ENCODE measurements around the gene EPHB3. TPM values are rescaled to one million over a fixed set of nuclear protein-coding genes. Genes with fewer than 3 reads are reported as not detected.
A peak's percentile ranks its signal among the peaks of the same experiment; 100 is the strongest.

The EPHB3 gene
- total RNA-seq, 1 donor from 2014 or later: 17.2 TPM

DNA sequence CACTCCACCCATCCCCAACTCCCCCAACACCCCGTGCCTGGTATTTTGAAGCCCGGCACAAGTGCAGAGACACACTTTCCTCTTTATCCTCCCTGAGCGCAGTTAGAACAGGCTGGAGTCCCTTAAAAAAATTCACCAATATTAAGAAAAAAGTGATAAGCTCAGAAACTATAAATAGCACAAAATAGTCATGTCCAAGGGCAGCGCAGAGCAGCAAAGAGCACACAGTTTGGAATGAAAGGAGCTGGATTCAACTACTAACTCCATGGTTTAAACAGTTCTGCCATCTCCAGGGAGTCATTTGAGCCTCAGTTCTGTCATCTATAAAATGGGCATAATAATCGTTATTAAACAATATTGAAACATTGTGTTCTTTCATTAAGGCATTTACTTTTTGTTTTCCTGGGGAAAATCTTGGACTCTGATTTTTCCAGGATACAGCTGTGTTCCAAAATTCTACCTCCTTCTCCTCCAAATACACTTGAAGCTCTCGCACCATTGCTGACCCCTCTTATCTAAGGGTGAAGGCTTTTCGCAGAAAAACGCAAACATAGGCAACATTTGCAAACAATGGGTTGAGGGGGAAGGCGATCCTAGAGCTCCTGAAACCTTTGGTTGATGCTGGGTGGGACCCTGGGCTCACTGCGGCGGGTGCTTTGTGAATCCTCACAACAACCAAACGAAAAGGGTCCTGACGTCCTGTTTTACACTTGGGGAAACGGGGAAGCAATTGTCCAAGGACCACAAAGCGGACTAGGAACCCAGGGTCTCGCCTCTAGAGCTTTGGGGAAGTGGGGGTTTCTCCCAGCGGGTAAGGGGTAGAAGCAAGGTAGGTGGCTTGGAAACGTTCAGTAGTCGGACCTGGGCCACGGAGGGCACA, 41.8 kb downstream of the EPHB3 start:
- H3K4me1 Mint-ChIP-seq (ENCODE audit: low read depth, unreplicated experiment): peaks cover 27% of the 10 kb centered on the region
- peak overlapping the region; percentile 76 for H3K4me2 ChIP-seq (ENCODE audit: low read length)

DNA sequence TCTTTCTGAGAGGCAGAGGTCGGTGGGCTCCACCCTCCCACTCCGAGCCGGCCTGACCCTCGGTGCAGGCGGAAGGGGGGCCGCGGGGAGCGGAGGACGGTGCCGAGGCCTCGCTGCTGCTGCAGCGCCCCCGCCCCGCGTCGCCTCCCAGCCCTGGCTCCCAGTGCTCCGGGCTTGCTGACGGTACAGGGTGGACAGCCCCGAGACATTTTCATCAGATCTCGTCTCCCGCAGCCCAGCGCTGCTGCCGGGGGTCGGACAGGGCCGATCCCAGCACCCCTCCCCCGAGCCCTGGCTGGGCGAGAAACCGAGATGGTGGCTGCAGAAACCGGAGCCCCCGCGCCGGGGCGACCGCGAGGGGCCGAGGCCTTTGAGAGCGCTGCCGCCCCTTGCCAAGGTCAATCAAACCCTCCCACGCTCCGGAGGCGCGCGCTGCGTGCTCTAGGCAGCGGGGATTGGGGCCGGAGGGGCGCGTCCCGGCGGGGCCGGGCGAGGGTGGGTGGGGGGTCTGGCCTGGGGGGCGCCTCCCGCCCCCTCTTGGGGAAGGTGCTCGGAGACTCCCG, 42.5 kb downstream of the EPHB3 start:
- Mint-ChIP-seq H3K27ac (ENCODE audit: unreplicated experiment) (peak overlapping the region; percentile 78), H3K4me1 (ENCODE audit: low read depth, unreplicated experiment) (peaks cover 27% of the 10 kb centered on the region), H3K9me3 (ENCODE audit: unreplicated experiment) (no peaks in the 10 kb centered on the region), H3K27me3 (ENCODE audit: low read depth, unreplicated experiment) (peaks cover 47% of the 10 kb centered on the region), H3K36me3 (ENCODE audit: low read depth, unreplicated experiment) (no peaks in the 10 kb centered on the region), H3K4me3 (ENCODE audit: unreplicated experiment) (peak overlapping the region; percentile 71)
- Histone ChIP-seq H3K79me2 (ENCODE audit: insufficient read depth, low read length) (no peaks in the 10 kb centered on the region), H3K9ac (ENCODE audit: low read length) (no peak overlapping the region), H3K9me3 (ENCODE audit: insufficient read depth, low read depth, low read length) (no peaks in the 10 kb centered on the region), H2AFZ (ENCODE audit: low read depth, low read length) (peak overlapping the region; percentile 66), H3K4me2 (ENCODE audit: low read length) (peak overlapping the region; percentile 76), H3K27me3 (ENCODE audit: insufficient read depth, low read length) (peaks cover 44% of the 10 kb centered on the region), H3K36me3 (ENCODE audit: insufficient read depth, low read length) (no peaks in the 10 kb centered on the region), H3K27ac (ENCODE audit: low read depth, low read length) (no peak overlapping the region), H4K20me1 (ENCODE audit: insufficient read depth, low read length) (peaks cover 6% of the 10 kb centered on the region), H3K4me3 (ENCODE audit: insufficient read depth, low read depth, low read length) (peak overlapping the region; percentile 37), H3K4me1 (ENCODE audit: insufficient read depth, low read length) (peaks cover 16% of the 10 kb centered on the region)
- TF ChIP-seq, protein P1, sequence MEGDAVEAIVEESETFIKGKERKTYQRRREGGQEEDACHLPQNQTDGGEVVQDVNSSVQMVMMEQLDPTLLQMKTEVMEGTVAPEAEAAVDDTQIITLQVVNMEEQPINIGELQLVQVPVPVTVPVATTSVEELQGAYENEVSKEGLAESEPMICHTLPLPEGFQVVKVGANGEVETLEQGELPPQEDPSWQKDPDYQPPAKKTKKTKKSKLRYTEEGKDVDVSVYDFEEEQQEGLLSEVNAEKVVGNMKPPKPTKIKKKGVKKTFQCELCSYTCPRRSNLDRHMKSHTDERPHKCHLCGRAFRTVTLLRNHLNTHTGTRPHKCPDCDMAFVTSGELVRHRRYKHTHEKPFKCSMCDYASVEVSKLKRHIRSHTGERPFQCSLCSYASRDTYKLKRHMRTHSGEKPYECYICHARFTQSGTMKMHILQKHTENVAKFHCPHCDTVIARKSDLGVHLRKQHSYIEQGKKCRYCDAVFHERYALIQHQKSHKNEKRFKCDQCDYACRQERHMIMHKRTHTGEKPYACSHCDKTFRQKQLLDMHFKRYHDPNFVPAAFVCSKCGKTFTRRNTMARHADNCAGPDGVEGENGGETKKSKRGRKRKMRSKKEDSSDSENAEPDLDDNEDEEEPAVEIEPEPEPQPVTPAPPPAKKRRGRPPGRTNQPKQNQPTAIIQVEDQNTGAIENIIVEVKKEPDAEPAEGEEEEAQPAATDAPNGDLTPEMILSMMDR (IDR thresholded peaks at IDR 0.05; ENCODE audit: insufficient read depth, low read depth, low read length): no peak
- peak; percentile 87 for TF ChIP-seq EZH2 (IDR thresholded peaks at IDR 0.05; ENCODE audit: insufficient read depth, low read length)
- FAIRE-seq (no peak), DNase-seq (ENCODE audit: low read depth) (no peak)

More for the DNA sequence above, 41.8 kb downstream of the EPHB3 start:
- Histone ChIP-seq H3K27me3 (ENCODE audit: insufficient read depth, low read length) (peaks cover 44% of the 10 kb centered on the region), H3K4me3 (ENCODE audit: insufficient read depth, low read depth, low read length) (no peak overlapping the region), H3K9me3 (ENCODE audit: insufficient read depth, low read depth, low read length) (no peaks in the 10 kb centered on the region), H3K27ac (ENCODE audit: low read depth, low read length) (no peak overlapping the region), H3K4me1 (ENCODE audit: insufficient read depth, low read length) (peaks cover 16% of the 10 kb centered on the region), H3K9ac (ENCODE audit: low read length) (no peak overlapping the region), H3K79me2 (ENCODE audit: insufficient read depth, low read length) (no peaks in the 10 kb centered on the region), H2AFZ (ENCODE audit: low read depth, low read length) (peak overlapping the region; percentile 66), H3K36me3 (ENCODE audit: insufficient read depth, low read length) (no peaks in the 10 kb centered on the region), H4K20me1 (ENCODE audit: insufficient read depth, low read length) (peaks cover 6% of the 10 kb centered on the region)
- no peak for TF ChIP-seq EZH2 (IDR thresholded peaks at IDR 0.05; ENCODE audit: insufficient read depth, low read length)
- TF ChIP-seq, protein P1 (IDR thresholded peaks at IDR 0.05; ENCODE audit: insufficient read depth, low read depth, low read length): no peak
- DNase-seq (ENCODE audit: low read depth): peak; percentile 10
- no peaks in the 10 kb centered on the region for H3K36me3 Mint-ChIP-seq (ENCODE audit: low read depth, unreplicated experiment)
- FAIRE-seq: no peak
- peaks cover 46% of the 10 kb centered on the region for H3K27me3 Mint-ChIP-seq (ENCODE audit: low read depth, unreplicated experiment)
- peak overlapping the region; percentile 78 for H3K27ac Mint-ChIP-seq (ENCODE audit: unreplicated experiment)
- peak overlapping the region; percentile 74 for H3K4me3 Mint-ChIP-seq (ENCODE audit: unreplicated experiment)
- H3K9me3 Mint-ChIP-seq (ENCODE audit: unreplicated experiment): no peaks in the 10 kb centered on the region
